Activated CD8-positive, alpha-beta memory T cell treated with anti-CD3 and anti-CD28 coated beads, Interleukin-2, amount 10 ng/mL, durations not matched to agents 7 days and 5 days (primary cell): ENCODE measurements around the gene SETD3. TPM values are rescaled to one million over a fixed set of nuclear protein-coding genes. Genes with fewer than 3 reads are reported as not detected.

ENCODE experiments used
- ATAC-seq: fragments of 150-1000 bp; cut with Tn5 transposase; one replicate; pipeline ENCODE4 v1.10.0; 2021; ENCODE audit warnings: moderate library complexity
- CTCF ChIA-PET: fragments of 350-600 bp; sonication (Branson Sonifier 250); formaldehyde crosslinking; loops from one replicate; lab custom pipeline; 2021; ENCODE audit warnings: antibody characterized with exemption; lab: Charles Lee
- DNase-seq: peaks from one replicate; pipeline ENCODE4 v3.0.0-alpha.2; 2020
- H3K27ac Mint-ChIP-seq: one replicate; pipeline ENCODE4 v1.8.0; 2021; ENCODE audit warnings: mild to moderate bottlenecking, mixed read lengths
- H3K27me3 Mint-ChIP-seq: one replicate; pipeline ENCODE4 v1.8.0; 2021; ENCODE audit warnings: mixed read lengths
- H3K36me3 Mint-ChIP-seq: one replicate; pipeline ENCODE4 v1.8.0; 2021; ENCODE audit warnings: mild to moderate bottlenecking, mixed read lengths
- H3K4me1 Mint-ChIP-seq: one replicate; pipeline ENCODE4 v1.8.0; 2021; ENCODE audit warnings: mixed read lengths
- H3K4me3 Mint-ChIP-seq: one replicate; pipeline ENCODE4 v1.8.0; 2021; ENCODE audit warnings: mild to moderate bottlenecking, moderate library complexity, mixed read lengths
- H3K9me3 Mint-ChIP-seq: one replicate; pipeline ENCODE4 v1.8.0; 2022; ENCODE audit warnings: low read depth, mixed read lengths
- total RNA-seq, 2 experiments: library from RNA; stranded (reverse); gene quantifications; one replicate each; pipeline ENCODE4 v1.2.3, GENCODE V29; 2021

The SETD3 gene
- total RNA-seq, 2 experiments from 2014 or later: 53.9 to 61.4 TPM

DNA sequence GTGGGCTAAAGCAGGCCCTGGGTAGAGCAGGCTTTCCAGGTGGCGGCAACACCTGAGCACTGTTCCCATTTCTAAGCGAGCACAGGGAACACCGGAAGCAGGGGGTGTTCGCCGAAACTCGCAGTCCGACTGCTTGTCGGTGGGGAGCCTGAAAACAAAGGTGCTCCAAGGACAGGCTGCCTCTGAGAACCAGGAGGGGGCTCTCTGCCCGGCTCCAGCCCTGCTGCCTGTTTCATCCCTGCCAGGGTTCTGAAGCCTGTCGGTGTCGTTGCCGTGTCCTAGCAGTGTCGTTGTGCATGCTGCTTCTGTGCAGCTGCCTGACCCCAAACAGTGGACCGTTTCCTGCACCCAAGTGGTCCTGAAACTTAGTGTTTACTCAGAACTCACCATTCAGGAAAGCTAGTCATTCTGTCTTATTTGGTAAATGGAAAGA lies 22.3 kb upstream of the SETD3 start:
- no peak for ATAC-seq
- no peak for DNase-seq
- Mint-ChIP-seq H3K27me3 (no peaks in the 10 kb centered on the region), H3K9me3 (no peaks in the 10 kb centered on the region), H3K36me3 (peaks cover 53% of the 10 kb centered on the region), H3K27ac (peak overlapping the region; percentile 57), H3K4me3 (no peak overlapping the region), H3K4me1 (peaks cover 5% of the 10 kb centered on the region)
- CTCF ChIA-PET: no interaction called here

DNA sequence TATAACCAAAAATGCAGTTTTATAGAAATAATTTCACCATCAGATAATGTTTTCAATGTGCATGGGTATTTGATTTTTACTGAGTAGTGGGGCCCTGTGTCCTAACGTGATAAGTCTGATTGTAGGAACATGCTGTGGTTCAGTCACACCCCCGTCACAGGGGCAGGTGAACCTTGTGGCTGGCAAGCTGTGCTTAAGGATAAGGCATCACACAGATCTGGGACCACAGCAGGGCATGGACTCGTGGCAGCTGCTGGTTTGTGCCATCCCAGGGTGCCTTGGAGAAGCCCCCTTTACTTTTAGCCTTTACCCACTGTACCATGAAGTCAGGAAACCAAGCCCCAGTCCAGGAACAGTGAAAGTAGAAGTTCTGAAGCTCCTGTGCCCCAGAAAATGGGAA lies 17.2 kb upstream of the SETD3 start:
- ATAC-seq (no peak), DNase-seq (no peak)
- Mint-ChIP-seq H3K4me3 (no peak overlapping the region), H3K36me3 (peaks cover 55% of the 10 kb centered on the region), H3K27ac (no peak overlapping the region), H3K9me3 (no peaks in the 10 kb centered on the region), H3K4me1 (peaks cover 6% of the 10 kb centered on the region), H3K27me3 (no peaks in the 10 kb centered on the region)
- CTCF ChIA-PET: no interaction called here

- CTCF ChIA-PET: interaction anchor here (0.6 kb wide), 1 partner anchor 84 kb away, joined by 3 read pairs; no protein-coding TSS in a partner anchor
- peaks cover 54% of the 10 kb centered on the region for H3K36me3 Mint-ChIP-seq
- DNase-seq: no peak
- H3K27ac Mint-ChIP-seq: no peak overlapping the region
- no peak for ATAC-seq
- no peaks in the 10 kb centered on the region for H3K9me3 Mint-ChIP-seq
- no peak overlapping the region for H3K4me3 Mint-ChIP-seq
- peaks cover 6% of the 10 kb centered on the region for H3K4me1 Mint-ChIP-seq
- no peaks in the 10 kb centered on the region for H3K27me3 Mint-ChIP-seq
These were observed 16.7 kb upstream of the SETD3 start for GRCh38 chr14:99497341-99497740.

DNA sequence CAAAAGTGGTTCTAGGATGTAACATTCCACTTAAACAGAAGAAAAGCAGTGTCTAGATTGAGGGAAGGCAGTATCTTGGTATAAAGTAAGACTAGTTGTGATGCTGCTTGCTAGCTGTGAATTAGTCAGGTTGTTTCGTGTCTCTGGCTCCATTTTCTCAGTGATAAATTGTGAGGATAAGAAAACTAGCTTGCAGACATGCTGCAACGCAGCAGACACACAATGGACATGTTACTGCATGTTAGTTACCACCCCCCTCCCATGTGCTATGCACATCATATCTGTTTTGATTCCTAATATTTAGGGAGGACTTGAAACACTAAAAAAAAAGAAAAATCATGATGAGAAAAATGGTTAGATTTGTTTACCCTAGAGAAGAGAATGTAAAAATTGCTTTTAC lies 3.4 kb upstream of the SETD3 start:
- ATAC-seq (no peak), DNase-seq (no peak)
- Mint-ChIP-seq H3K4me1 (peaks cover 35% of the 10 kb centered on the region), H3K36me3 (no peaks in the 10 kb centered on the region), H3K27me3 (no peaks in the 10 kb centered on the region), H3K4me3 (no peak overlapping the region), H3K27ac (no peak overlapping the region), H3K9me3 (no peaks in the 10 kb centered on the region)
- CTCF ChIA-PET: no interaction called here

DNA sequence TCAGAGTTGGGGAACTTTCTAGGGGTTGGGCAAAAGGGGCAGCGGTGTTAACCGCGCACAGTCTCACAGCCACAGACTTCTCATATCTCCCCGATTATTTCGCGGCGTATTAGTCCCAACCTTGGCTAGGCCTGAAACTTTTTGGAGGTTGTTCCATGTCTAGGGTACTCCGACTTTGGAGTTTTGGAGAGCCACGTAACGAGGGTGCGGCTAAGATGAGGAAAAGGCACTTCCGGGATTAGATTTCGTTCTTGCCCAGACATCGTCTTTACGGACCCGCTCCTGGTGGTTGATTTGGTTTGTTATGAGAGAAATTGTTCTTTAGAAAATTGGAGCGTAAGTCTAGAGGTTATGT lies 1.1 kb upstream of the SETD3 start:
- CTCF ChIA-PET: interaction anchor here (0.8 to 1.5 kb wide), 2 partner anchors 35 to 731 kb away, joined by 3 to 4 read pairs; no protein-coding TSS in a partner anchor
- peaks cover 48% of the 10 kb centered on the region for H3K4me1 Mint-ChIP-seq
- no peak for ATAC-seq

DNA sequence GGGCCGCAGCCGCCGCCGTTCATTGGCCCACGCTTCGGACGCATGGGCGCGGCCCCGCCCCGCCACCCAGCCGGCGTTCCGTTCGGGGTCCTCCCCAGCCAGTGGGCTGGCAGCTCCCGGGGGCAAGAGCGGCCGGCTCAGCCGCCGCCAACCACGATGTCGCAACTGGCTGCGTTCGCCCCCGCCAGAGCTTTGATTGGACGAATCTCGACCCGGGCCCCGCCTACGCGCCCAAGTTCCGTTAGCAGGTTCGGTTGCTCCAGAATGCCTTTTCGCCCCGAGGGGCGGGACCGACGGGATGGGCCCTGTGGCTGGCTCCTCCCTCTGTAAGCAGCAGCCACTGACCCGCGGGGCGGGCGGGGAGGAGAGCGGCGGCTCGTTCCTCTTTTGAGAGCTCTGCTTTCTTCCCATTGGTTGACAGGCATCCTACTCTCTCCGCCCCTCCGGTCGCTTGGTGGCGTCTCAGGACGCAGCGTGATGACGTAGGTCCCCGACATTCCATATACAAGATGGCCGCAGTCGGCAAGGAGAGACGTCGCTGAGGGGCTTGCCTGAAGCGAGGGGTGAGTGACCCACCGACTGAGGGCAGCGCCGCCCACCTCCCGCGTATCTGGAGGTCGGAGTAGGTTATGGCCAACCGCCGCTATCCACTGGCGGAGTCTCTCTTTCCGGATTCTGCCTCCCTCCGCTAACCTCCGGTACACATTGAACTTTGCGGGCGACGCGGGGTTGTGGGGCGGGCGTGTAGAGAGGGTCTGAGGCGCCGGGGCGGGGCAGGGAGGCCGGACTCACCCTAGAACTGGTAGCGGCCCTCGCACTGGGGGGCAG lies 472 bp upstream of the SETD3 start, which contains the start of gene CCNK:
Gene CCNK (plus strand): TSS at position 493 of the 828 bp plus-strand sequence. CDS start 11,269 bp downstream, outside the sequence.
- Mint-ChIP-seq H3K36me3 (peaks cover 2% of the 10 kb centered on the region), H3K4me3 (peak within 1 kb of the TSS; percentile 94), H3K9me3 (no peaks in the 10 kb centered on the region), H3K27ac (peak within 1 kb of the TSS; percentile 98), H3K27me3 (no peaks in the 10 kb centered on the region), H3K4me1 (peaks cover 45% of the 10 kb centered on the region)
- DNase-seq (peak; percentile 100), ATAC-seq (peak; percentile 88)
- CTCF ChIA-PET: interaction anchor here (0.6 to 1.8 kb wide), 9 partner anchors 9 to 732 kb away, joined by 3 to 8 read pairs (median 3); partner anchors contain the start of gene CYP46A1

More for the DNA sequence above, 1.1 kb upstream of the SETD3 start:
- Mint-ChIP-seq H3K27ac (peak overlapping the region; percentile 98), H3K36me3 (peaks cover 2% of the 10 kb centered on the region), H3K27me3 (no peaks in the 10 kb centered on the region), H3K9me3 (no peaks in the 10 kb centered on the region), H3K4me3 (peak overlapping the region; percentile 94)
- peak; percentile 59 for DNase-seq

DNA sequence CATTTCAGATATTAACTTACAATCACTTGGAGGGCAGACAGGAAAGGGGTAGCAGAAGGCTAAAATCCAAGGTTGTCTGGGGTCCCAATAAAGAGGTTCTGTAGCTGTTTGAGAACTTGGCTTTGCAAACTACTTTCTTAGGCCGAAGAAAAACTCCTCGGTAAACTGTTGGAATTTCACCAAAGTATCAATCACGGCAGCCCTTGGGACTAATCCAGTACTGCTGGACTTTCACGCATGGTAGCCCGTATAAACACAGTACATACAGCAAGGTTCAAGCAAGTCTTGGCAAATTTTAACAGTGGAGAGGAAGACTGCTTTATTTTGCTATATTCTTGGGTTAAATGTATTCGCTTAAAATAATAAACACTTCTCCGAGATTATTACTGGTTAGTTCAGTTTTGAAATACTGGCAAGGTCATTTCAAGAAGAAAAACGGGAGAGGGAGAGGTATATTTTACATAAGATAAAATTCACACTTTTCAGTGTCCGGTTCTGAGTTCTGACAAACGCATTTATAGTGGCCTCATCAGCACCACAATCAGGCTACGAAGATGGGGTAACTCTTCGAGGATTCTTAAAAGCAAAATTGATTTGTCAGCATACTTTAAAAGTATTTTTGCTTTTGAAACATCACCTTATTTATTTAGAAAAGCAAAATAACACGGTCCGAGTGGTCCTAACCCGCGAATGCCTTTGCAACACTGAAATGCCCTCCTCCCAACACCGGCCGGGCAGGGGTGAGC lies 1.3 kb downstream of the SETD3 start:
- ATAC-seq (no peak), DNase-seq (no peak)
- Mint-ChIP-seq H3K27ac (peak overlapping the region; percentile 81), H3K9me3 (no peaks in the 10 kb centered on the region), H3K27me3 (no peaks in the 10 kb centered on the region), H3K4me3 (peak overlapping the region; percentile 95), H3K4me1 (peaks cover 41% of the 10 kb centered on the region), H3K36me3 (peaks cover 2% of the 10 kb centered on the region)
- CTCF ChIA-PET: interaction anchor here (1.8 kb wide), 1 partner anchor 90 kb away, joined by 8 read pairs; no protein-coding TSS in a partner anchor

- no peak for DNase-seq
- ATAC-seq: no peak
- Mint-ChIP-seq H3K27ac (no peak overlapping the region), H3K27me3 (no peaks in the 10 kb centered on the region), H3K4me3 (no peak overlapping the region), H3K9me3 (no peaks in the 10 kb centered on the region), H3K4me1 (peaks cover 33% of the 10 kb centered on the region), H3K36me3 (peaks cover 2% of the 10 kb centered on the region)
- CTCF ChIA-PET: no interaction called here
These were observed 2.5 kb downstream of the SETD3 start for GRCh38 chr14:99478128-99478527.

DNA sequence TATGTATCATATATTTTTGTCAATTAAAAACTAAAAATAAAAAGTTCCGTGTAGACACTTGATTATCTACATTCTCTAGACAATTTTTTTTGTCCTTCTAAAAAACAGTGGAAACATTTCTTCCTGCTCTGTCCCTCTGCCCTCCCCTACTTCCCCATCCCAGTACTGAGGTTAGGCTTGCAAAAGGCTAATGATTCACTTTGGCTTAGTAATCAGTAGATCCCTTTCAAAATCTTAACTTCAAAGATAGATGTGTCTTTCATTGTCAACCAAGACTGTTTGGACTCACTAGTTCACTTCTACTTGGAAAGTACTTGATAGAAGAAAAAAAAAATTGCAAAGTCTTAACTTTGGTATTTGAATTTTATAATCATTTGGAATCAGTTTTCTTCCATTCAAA lies 3.8 kb downstream of the SETD3 start:
- CTCF ChIA-PET: no interaction called here
- Mint-ChIP-seq H3K27me3 (no peaks in the 10 kb centered on the region), H3K9me3 (no peaks in the 10 kb centered on the region), H3K36me3 (peaks cover 2% of the 10 kb centered on the region), H3K4me1 (peaks cover 23% of the 10 kb centered on the region), H3K27ac (no peak overlapping the region), H3K4me3 (no peak overlapping the region)
- DNase-seq (no peak), ATAC-seq (no peak)

DNA sequence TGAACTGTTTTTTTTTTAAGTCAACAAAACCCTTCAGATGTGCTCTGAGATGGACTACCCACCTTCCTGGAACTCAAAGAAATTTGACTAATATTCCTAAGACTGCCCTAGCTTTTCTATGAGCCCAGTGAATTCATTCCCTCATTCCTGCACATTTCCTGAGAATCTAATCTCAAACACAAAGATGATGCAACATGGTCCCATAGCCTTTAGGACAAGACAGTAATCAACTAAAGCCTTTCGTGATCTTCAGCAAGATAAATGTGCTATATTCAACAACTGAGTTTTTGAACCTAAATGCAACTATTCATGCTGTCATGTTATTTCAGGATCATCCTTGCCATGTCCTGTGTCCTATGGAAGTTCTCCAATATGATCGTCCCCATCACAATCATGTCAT lies 5.0 kb downstream of the SETD3 start:
- Mint-ChIP-seq H3K27ac (no peak overlapping the region), H3K4me1 (peaks cover 23% of the 10 kb centered on the region), H3K9me3 (no peaks in the 10 kb centered on the region), H3K27me3 (no peaks in the 10 kb centered on the region), H3K4me3 (no peak overlapping the region), H3K36me3 (peaks cover 2% of the 10 kb centered on the region)
- CTCF ChIA-PET: interaction anchor here (0.8 kb wide), 1 partner anchor 58 kb away, joined by 3 read pairs; no protein-coding TSS in a partner anchor
- DNase-seq: no peak
- ATAC-seq: no peak

DNA sequence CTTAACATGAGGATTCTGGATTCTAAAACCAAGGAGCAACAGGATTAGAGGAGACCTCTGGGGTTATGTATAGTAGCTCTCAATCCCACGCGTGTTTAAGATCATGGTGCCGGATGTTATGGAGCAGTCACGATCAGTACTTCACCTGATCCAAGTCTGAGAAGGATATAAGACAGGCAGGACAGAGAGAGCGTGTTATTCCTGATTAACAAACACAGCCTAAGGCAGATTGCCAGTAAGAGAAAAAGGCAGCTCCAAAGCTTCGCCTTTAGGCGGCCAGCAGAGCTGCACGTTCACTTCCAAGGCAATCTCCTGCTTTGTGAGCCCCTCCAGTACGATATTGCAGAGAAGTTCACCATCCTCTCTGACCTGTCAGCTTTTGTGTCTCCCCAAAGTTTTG lies 5.5 kb downstream of the SETD3 start:
- no peak for ATAC-seq
- Mint-ChIP-seq H3K9me3 (no peaks in the 10 kb centered on the region), H3K36me3 (peaks cover 2% of the 10 kb centered on the region), H3K4me3 (no peak overlapping the region), H3K27ac (no peak overlapping the region), H3K4me1 (peaks cover 23% of the 10 kb centered on the region), H3K27me3 (no peaks in the 10 kb centered on the region)
- no peak for DNase-seq
- CTCF ChIA-PET: no interaction called here

- H3K4me3 Mint-ChIP-seq: no peak overlapping the region
- H3K4me1 Mint-ChIP-seq: peaks cover 24% of the 10 kb centered on the region
- H3K27ac Mint-ChIP-seq: no peak overlapping the region
- H3K27me3 Mint-ChIP-seq: no peaks in the 10 kb centered on the region
- CTCF ChIA-PET: no interaction called here
- H3K36me3 Mint-ChIP-seq: peaks cover 2% of the 10 kb centered on the region
- DNase-seq (no peak), ATAC-seq (no peak)
- H3K9me3 Mint-ChIP-seq: no peaks in the 10 kb centered on the region
These were observed 7.2 kb downstream of the SETD3 start for GRCh38 chr14:99473458-99473857.

GRCh38 chr14:99472937-99473336 lies 7.7 kb downstream of the SETD3 start:
- no peak overlapping the region for H3K27ac Mint-ChIP-seq
- no peak overlapping the region for H3K4me3 Mint-ChIP-seq
- no peaks in the 10 kb centered on the region for H3K36me3 Mint-ChIP-seq
- ATAC-seq: no peak
- no peaks in the 10 kb centered on the region for H3K9me3 Mint-ChIP-seq
- CTCF ChIA-PET: no interaction called here
- H3K4me1 Mint-ChIP-seq: peaks cover 23% of the 10 kb centered on the region
- no peak for DNase-seq
- no peaks in the 10 kb centered on the region for H3K27me3 Mint-ChIP-seq
